Osteocyte (in vitro differentiated cells): ENCODE data around the gene PRSS23. TPM values are rescaled to one million over a fixed set of nuclear protein-coding genes. Genes with fewer than 3 reads are reported as not detected.

Source experiments
- DNase-seq: peaks from one replicate; pipeline ENCODE4 v3.0.0; 2021; ENCODE audit warnings: mixed read lengths; ENCODE audit not compliant: unreplicated experiment; ENCODE audit errors: extremely low spot score
- H3K27ac Mint-ChIP-seq: one replicate; pipeline ENCODE4 v1.8.0; 2021; ENCODE audit warnings: mild to moderate bottlenecking, mixed read lengths; ENCODE audit not compliant: unreplicated experiment
- H3K27me3 Mint-ChIP-seq: one replicate; pipeline ENCODE4 v1.8.0; 2021; ENCODE audit warnings: mixed read lengths; ENCODE audit not compliant: unreplicated experiment
- H3K36me3 Mint-ChIP-seq: one replicate; pipeline ENCODE4 v1.8.0; 2021; ENCODE audit warnings: mixed read lengths; ENCODE audit not compliant: unreplicated experiment
- H3K4me1 Mint-ChIP-seq: one replicate; pipeline ENCODE4 v1.8.0; 2021; ENCODE audit warnings: mixed read lengths; ENCODE audit not compliant: unreplicated experiment
- H3K4me3 Mint-ChIP-seq: one replicate; pipeline ENCODE4 v1.8.0; 2021; ENCODE audit warnings: mild to moderate bottlenecking, moderate library complexity, mixed read lengths; ENCODE audit not compliant: unreplicated experiment
- H3K9me3 Mint-ChIP-seq: one replicate; pipeline ENCODE4 v1.8.0; 2021; ENCODE audit warnings: mixed read lengths; ENCODE audit not compliant: unreplicated experiment
- CTCF ChIP-seq: fragments of 200-600 bp; sonication (generic); IDR thresholded peaks from 2 replicates; pipeline ENCODE4 v1.5.0; 2021; ENCODE audit warnings: antibody characterized with exemption, mild to moderate bottlenecking, moderate library complexity
- total RNA-seq: library from RNA; stranded (reverse); gene quantifications from 2 replicates; pipeline ENCODE4 v1.2.1, GENCODE V29; 2021

PRSS23 gene
- total RNA-seq, 1 donor from 2014 or later: 545 TPM

GRCh38 chr11:86848132-86848531 is 47.8 kb downstream of the PRSS23 start:
- no peak for DNase-seq
- no peaks in the 10 kb centered on the region for H3K9me3 Mint-ChIP-seq
- H3K4me3 Mint-ChIP-seq: no peak overlapping the region
- H3K27ac Mint-ChIP-seq: no peak overlapping the region
- TF ChIP-seq CTCF: no peak
- no peaks in the 10 kb centered on the region for H3K27me3 Mint-ChIP-seq
- H3K4me1 Mint-ChIP-seq: no peaks in the 10 kb centered on the region
- peaks cover 20% of the 10 kb centered on the region for H3K36me3 Mint-ChIP-seq

GRCh38 chr11:86849679-86850078 is 49.3 kb downstream of the PRSS23 start:
- Mint-ChIP-seq H3K27ac (no peak overlapping the region), H3K36me3 (peaks cover 26% of the 10 kb centered on the region), H3K27me3 (no peaks in the 10 kb centered on the region), H3K4me1 (no peaks in the 10 kb centered on the region), H3K9me3 (no peaks in the 10 kb centered on the region), H3K4me3 (no peak overlapping the region)
- no peak for DNase-seq
- TF ChIP-seq CTCF: no peak

Other genes with a start within 250 kb of the PRSS23 start
- gene ME3, start 127.9 kb upstream of the PRSS23 start, total RNA-seq: 17.5 and 19.5 TPM in 2 replicates
- 14.2 and 14.5 TPM in 2 replicates for gene FZD4, start 154.9 kb downstream of the PRSS23 start, total RNA-seq
- 24.7 and 28.3 TPM in 2 replicates for gene TMEM135, start 237.4 kb downstream of the PRSS23 start, total RNA-seq